Measurements from ENCODE around the gene MTMR3.

GRCh38 chr22:30008401-30008800, 125.4 kb downstream of the MTMR3 start:
- TF ChIP-seq GATA2 (IDR thresholded peaks at IDR 0.05; ENCODE audit: low read depth, low read length): no peak
- no peak for TF ChIP-seq GATA3 (IDR thresholded peaks at IDR 0.05; ENCODE audit: low read depth, low read length)

All from SH-SY5Y (cell line).